ENCODE measurements around the gene LHFPL4. TPM values are rescaled to one million over a fixed set of nuclear protein-coding genes. Genes with fewer than 3 reads are reported as not detected.

LHFPL4 gene
- total RNA-seq, 1 experiment from 2014 or later = not detected

GRCh38 chr3:9514306-9514705, 39.3 kb downstream of the LHFPL4 start:
- CTCF ChIA-PET = no interaction called here
- H3K4me3 Mint-ChIP-seq (ENCODE audit: unreplicated experiment) = no peak overlapping the region
- no TSS peak for BruUV-seq (replicated peaks)
- no peaks in the 10 kb centered on the region for H3K27me3 Mint-ChIP-seq (ENCODE audit: insufficient read depth, unreplicated experiment)
- no peaks in the 10 kb centered on the region for H3K27me3 ChIP-seq (replicated peaks; ENCODE audit: control insufficient read depth, insufficient read depth, low read length)
- H3K4me3 ChIP-seq (ENCODE audit: low read depth, low read length) = no peak overlapping the region
- H3K9me3 Mint-ChIP-seq (ENCODE audit: unreplicated experiment) = no peaks in the 10 kb centered on the region
- DNase-seq = no peak
- TF ChIP-seq, protein P1, sequence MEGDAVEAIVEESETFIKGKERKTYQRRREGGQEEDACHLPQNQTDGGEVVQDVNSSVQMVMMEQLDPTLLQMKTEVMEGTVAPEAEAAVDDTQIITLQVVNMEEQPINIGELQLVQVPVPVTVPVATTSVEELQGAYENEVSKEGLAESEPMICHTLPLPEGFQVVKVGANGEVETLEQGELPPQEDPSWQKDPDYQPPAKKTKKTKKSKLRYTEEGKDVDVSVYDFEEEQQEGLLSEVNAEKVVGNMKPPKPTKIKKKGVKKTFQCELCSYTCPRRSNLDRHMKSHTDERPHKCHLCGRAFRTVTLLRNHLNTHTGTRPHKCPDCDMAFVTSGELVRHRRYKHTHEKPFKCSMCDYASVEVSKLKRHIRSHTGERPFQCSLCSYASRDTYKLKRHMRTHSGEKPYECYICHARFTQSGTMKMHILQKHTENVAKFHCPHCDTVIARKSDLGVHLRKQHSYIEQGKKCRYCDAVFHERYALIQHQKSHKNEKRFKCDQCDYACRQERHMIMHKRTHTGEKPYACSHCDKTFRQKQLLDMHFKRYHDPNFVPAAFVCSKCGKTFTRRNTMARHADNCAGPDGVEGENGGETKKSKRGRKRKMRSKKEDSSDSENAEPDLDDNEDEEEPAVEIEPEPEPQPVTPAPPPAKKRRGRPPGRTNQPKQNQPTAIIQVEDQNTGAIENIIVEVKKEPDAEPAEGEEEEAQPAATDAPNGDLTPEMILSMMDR (IDR thresholded peaks at IDR 0.05; ENCODE audit: insufficient read depth in 1 of 2, low read depth in 1 of 2, low read length in 1 of 2, severe bottlenecking in 1 of 2, unreplicated experiment in 1 of 2) = no peak
- H3K9me3 ChIP-seq = no peaks in the 10 kb centered on the region
- POLR2A ChIA-PET = no interaction called here
- no peaks in the 10 kb centered on the region for H3K36me3 ChIP-seq (ENCODE audit: control insufficient read depth, insufficient read depth, low read length)
- H3K4me1 ChIP-seq = no peaks in the 10 kb centered on the region
- intact Hi-C loops (cut with micrococcal nuclease; ENCODE audit: unreplicated experiment) = no loop called here
- H3K36me3 Mint-ChIP-seq (ENCODE audit: insufficient read depth, unreplicated experiment) = no peaks in the 10 kb centered on the region
- H3K4me1 Mint-ChIP-seq (ENCODE audit: low read depth, unreplicated experiment) = no peaks in the 10 kb centered on the region
- no peak overlapping the region for H3K27ac Mint-ChIP-seq (ENCODE audit: unreplicated experiment)

GRCh38 chr3:9512456-9513045, 41.1 kb downstream of the LHFPL4 start:
- H3K27me3 Mint-ChIP-seq (ENCODE audit: insufficient read depth, unreplicated experiment) = no peaks in the 10 kb centered on the region
- H3K27me3 ChIP-seq (replicated peaks; ENCODE audit: control insufficient read depth, insufficient read depth, low read length) = no peaks in the 10 kb centered on the region
- no peaks in the 10 kb centered on the region for H3K4me1 ChIP-seq
- no peak overlapping the region for H3K4me3 ChIP-seq (ENCODE audit: low read depth, low read length)
- CTCF ChIA-PET = interaction anchor here (0.7 kb wide), 1 partner anchor 44 kb away, joined by 5 read pairs; no protein-coding TSS in a partner anchor
- H3K36me3 ChIP-seq (ENCODE audit: control insufficient read depth, insufficient read depth, low read length) = no peaks in the 10 kb centered on the region
- TF ChIP-seq, protein P1 (IDR thresholded peaks at IDR 0.05; ENCODE audit: insufficient read depth in 1 of 2, low read depth in 1 of 2, low read length in 1 of 2, severe bottlenecking in 1 of 2, unreplicated experiment in 1 of 2) = no peak
- POLR2A ChIA-PET = interaction anchor here (0.7 kb wide), 1 partner anchor 1135 kb away, joined by 3 read pairs; no protein-coding TSS in a partner anchor
- H3K9me3 Mint-ChIP-seq (ENCODE audit: unreplicated experiment) = no peaks in the 10 kb centered on the region
- H3K4me3 Mint-ChIP-seq (ENCODE audit: unreplicated experiment) = no peak overlapping the region
- H3K36me3 Mint-ChIP-seq (ENCODE audit: insufficient read depth, unreplicated experiment) = no peaks in the 10 kb centered on the region
- BruUV-seq (replicated peaks) = no TSS peak
- no peak overlapping the region for H3K27ac Mint-ChIP-seq (ENCODE audit: unreplicated experiment)
- no peaks in the 10 kb centered on the region for H3K4me1 Mint-ChIP-seq (ENCODE audit: low read depth, unreplicated experiment)
- no peak for DNase-seq
- no peaks in the 10 kb centered on the region for H3K9me3 ChIP-seq
- intact Hi-C loops (cut with micrococcal nuclease; ENCODE audit: unreplicated experiment) = no loop called here

DNA sequence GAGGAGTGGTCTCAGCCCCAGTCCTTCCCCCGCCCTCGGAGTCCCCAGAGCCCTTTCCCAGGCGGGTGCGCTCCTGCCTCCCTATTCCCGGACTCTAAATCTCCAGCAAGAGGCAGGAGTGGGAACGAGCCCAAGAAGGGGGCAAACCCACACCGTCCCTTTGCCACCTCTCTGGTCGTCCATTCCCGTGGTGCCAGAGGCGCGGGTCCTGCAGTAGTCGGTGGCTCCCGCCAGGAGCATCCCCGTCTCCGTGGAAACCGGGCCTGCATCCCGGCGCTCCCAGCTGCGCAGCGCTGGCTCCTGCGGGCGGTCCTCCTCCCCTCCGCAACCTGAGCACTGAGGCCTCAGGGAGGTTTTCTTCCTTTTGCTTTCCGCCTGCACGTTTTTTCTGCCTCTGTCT, 44.8 kb downstream of the LHFPL4 start:
- TF ChIP-seq, protein P1 (IDR thresholded peaks at IDR 0.05; ENCODE audit: insufficient read depth in 1 of 2, low read depth in 1 of 2, low read length in 1 of 2, severe bottlenecking in 1 of 2, unreplicated experiment in 1 of 2) = no peak
- intact Hi-C loops (cut with micrococcal nuclease; ENCODE audit: unreplicated experiment) = loop anchor here (10.0 kb wide), 1 partner anchor 196 kb away; the partner anchor contains the start of gene CPNE9
- CTCF ChIA-PET = no interaction called here
- DNase-seq = no peak
- H3K27ac Mint-ChIP-seq (ENCODE audit: unreplicated experiment) = no peak overlapping the region
- H3K4me1 ChIP-seq = no peaks in the 10 kb centered on the region
- no peak overlapping the region for H3K4me3 Mint-ChIP-seq (ENCODE audit: unreplicated experiment)
- no peak overlapping the region for H3K4me3 ChIP-seq (ENCODE audit: low read depth, low read length)
- H3K27me3 Mint-ChIP-seq (ENCODE audit: insufficient read depth, unreplicated experiment) = peaks cover 3% of the 10 kb centered on the region
- H3K9me3 ChIP-seq = no peaks in the 10 kb centered on the region
- H3K36me3 Mint-ChIP-seq (ENCODE audit: insufficient read depth, unreplicated experiment) = no peaks in the 10 kb centered on the region
- no TSS peak for BruUV-seq (replicated peaks)
- no peaks in the 10 kb centered on the region for H3K4me1 Mint-ChIP-seq (ENCODE audit: low read depth, unreplicated experiment)
- POLR2A ChIA-PET = no interaction called here
- no peaks in the 10 kb centered on the region for H3K9me3 Mint-ChIP-seq (ENCODE audit: unreplicated experiment)
- no peaks in the 10 kb centered on the region for H3K36me3 ChIP-seq (ENCODE audit: control insufficient read depth, insufficient read depth, low read length)
- no peaks in the 10 kb centered on the region for H3K27me3 ChIP-seq (replicated peaks; ENCODE audit: control insufficient read depth, insufficient read depth, low read length)
